Caco-2 (cell line): ENCODE data around the gene SNX19. TPM values are rescaled to one million over a fixed set of nuclear protein-coding genes. Genes with fewer than 3 reads are reported as not detected.
A peak's percentile ranks its signal among the peaks of the same experiment; 100 is the strongest.

Source experiments
- BruUV-seq: library from RNA; stranded (reverse); fragments of 400-500 nt; replicated peaks from 2 replicates; lab custom pipeline; 2021; lab: Mats Ljungman, UMichigan
- CTCF ChIA-PET: fragments of 300-600 bp; sonication (Branson Sonifier 250); formaldehyde crosslinking; loops from one replicate; lab custom pipeline; 2022; ENCODE audit warnings: antibody characterized with exemption; lab: Charles Lee
- POLR2A ChIA-PET: fragments of 300-600 bp; sonication (Branson Sonifier 250); formaldehyde crosslinking; loops from one replicate; lab custom pipeline; 2022; ENCODE audit warnings: antibody characterized with exemption; lab: Charles Lee
- DNase-seq, 2 experiments: peaks; one replicate each; pipeline versions ENCODE4 v3.0.0 to v3.0.0-alpha.2; 2020 to 2022
- H3K27me3 ChIP-seq: replicated peaks from 2 replicates; pipeline ENCODE4 v1.6.0; 2011; ENCODE audit warnings: low read length; ENCODE audit not compliant: control insufficient read depth, insufficient read depth
- H3K36me3 ChIP-seq: 2 replicates; pipeline ENCODE4 v1.5.1; 2011; ENCODE audit warnings: low read length; ENCODE audit not compliant: control insufficient read depth, insufficient read depth
- H3K4me1 ChIP-seq: fragments of 250-450 bp; sonication (Bioruptor Pico); 2 replicates; pipeline ENCODE4 v1.5.1; 2020; ENCODE audit warnings: mild to moderate bottlenecking
- H3K4me3 ChIP-seq: 2 replicates; pipeline ENCODE4 v1.5.1; 2011; ENCODE audit warnings: low read depth, mild to moderate bottlenecking, control low read depth, low read length
- H3K9me3 ChIP-seq: fragments of 250-450 bp; sonication (Bioruptor Pico); 2 replicates; pipeline ENCODE4 v1.5.1; 2020; ENCODE audit warnings: mild to moderate bottlenecking, moderate library complexity
- H3K27ac Mint-ChIP-seq: one replicate; pipeline ENCODE4 v1.8.0; 2022; ENCODE audit warnings: mixed read lengths; ENCODE audit not compliant: unreplicated experiment
- H3K27me3 Mint-ChIP-seq: one replicate; pipeline ENCODE4 v1.8.0; 2022; ENCODE audit warnings: mixed read lengths; ENCODE audit not compliant: insufficient read depth, unreplicated experiment
- H3K36me3 Mint-ChIP-seq: one replicate; pipeline ENCODE4 v1.8.0; 2022; ENCODE audit warnings: mild to moderate bottlenecking, mixed read lengths; ENCODE audit not compliant: insufficient read depth, unreplicated experiment
- H3K4me1 Mint-ChIP-seq: one replicate; pipeline ENCODE4 v1.8.0; 2022; ENCODE audit warnings: low read depth, mixed read lengths; ENCODE audit not compliant: unreplicated experiment
- H3K4me3 Mint-ChIP-seq: one replicate; pipeline ENCODE4 v1.8.0; 2022; ENCODE audit warnings: mild to moderate bottlenecking, moderate library complexity, mixed read lengths; ENCODE audit not compliant: unreplicated experiment
- H3K9me3 Mint-ChIP-seq: one replicate; pipeline ENCODE4 v1.8.0; 2022; ENCODE audit warnings: mixed read lengths; ENCODE audit not compliant: unreplicated experiment
- intact Hi-C: fragments of 100-400 bp; cut with micrococcal nuclease; formaldehyde crosslinking; loops from one replicate; pipeline ENCODE4 v1.10.0; 2022; ENCODE audit not compliant: unreplicated experiment
- total RNA-seq: library from RNA; stranded (reverse); gene quantifications from 2 replicates; pipeline ENCODE4 v1.2.3, GENCODE V29; 2022
- TF ChIP-seq, protein P1 (sequence below), 2 experiments: fragments of 200-600 bp in 1 of 2; IDR thresholded peaks; 1 replicate in 1 of 2; 2 replicates in 1 of 2; pipeline versions ENCODE4 v1.5.1 to v1.8.0; 2011 to 2022; ENCODE audit warnings: antibody characterized with exemption in 1 of 2, control low read depth in 1 of 2, inconsistent platforms in 1 of 2, low read depth in 1 of 2, low read length in 1 of 2, mild to moderate bottlenecking in 1 of 2, moderate library complexity in 1 of 2; ENCODE audit not compliant: insufficient read depth in 1 of 2, severe bottlenecking in 1 of 2, unreplicated experiment in 1 of 2

The SNX19 gene
- total RNA-seq, 1 experiment from 2014 or later, result 82.4 TPM

GRCh38 chr11:130827451-130828377, 88.6 kb downstream of the SNX19 start:
- Histone ChIP-seq H3K4me3 (no peak overlapping the region), H3K36me3 (no peaks in the 10 kb centered on the region), H3K27me3 (no peaks in the 10 kb centered on the region; the same call in none of the 2 replicates), H3K9me3 (no peaks in the 10 kb centered on the region), H3K4me1 (no peaks in the 10 kb centered on the region)
- Mint-ChIP-seq H3K9me3 (no peaks in the 10 kb centered on the region), H3K4me3 (no peak overlapping the region), H3K27me3 (peaks cover 12% of the 10 kb centered on the region), H3K27ac (no peak overlapping the region), H3K4me1 (no peaks in the 10 kb centered on the region), H3K36me3 (no peaks in the 10 kb centered on the region)
- BruUV-seq, result no TSS peak
- POLR2A ChIA-PET, result interaction anchor here (0.7 kb wide), 1 partner anchor 380 kb away, joined by 9 read pairs; no protein-coding TSS in a partner anchor
- TF ChIP-seq, protein P1, sequence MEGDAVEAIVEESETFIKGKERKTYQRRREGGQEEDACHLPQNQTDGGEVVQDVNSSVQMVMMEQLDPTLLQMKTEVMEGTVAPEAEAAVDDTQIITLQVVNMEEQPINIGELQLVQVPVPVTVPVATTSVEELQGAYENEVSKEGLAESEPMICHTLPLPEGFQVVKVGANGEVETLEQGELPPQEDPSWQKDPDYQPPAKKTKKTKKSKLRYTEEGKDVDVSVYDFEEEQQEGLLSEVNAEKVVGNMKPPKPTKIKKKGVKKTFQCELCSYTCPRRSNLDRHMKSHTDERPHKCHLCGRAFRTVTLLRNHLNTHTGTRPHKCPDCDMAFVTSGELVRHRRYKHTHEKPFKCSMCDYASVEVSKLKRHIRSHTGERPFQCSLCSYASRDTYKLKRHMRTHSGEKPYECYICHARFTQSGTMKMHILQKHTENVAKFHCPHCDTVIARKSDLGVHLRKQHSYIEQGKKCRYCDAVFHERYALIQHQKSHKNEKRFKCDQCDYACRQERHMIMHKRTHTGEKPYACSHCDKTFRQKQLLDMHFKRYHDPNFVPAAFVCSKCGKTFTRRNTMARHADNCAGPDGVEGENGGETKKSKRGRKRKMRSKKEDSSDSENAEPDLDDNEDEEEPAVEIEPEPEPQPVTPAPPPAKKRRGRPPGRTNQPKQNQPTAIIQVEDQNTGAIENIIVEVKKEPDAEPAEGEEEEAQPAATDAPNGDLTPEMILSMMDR (IDR thresholded peaks at IDR 0.05; ENCODE audit: insufficient read depth in 1 of 2, low read depth in 1 of 2, low read length in 1 of 2, severe bottlenecking in 1 of 2, unreplicated experiment in 1 of 2), result peak; percentile 42 to 77
- intact Hi-C loops, result loop anchor here (1.0 to 5.0 kb wide), 2 partner anchors 65 to 392 kb away; no protein-coding TSS in a partner anchor
- peak; percentile 66 to 76 for DNase-seq
- CTCF ChIA-PET, result interaction anchor here (0.6 to 1.2 kb wide), 5 partner anchors 34 to 397 kb away, joined by 3 to 7 read pairs (median 4); no protein-coding TSS in a partner anchor

- Histone ChIP-seq H3K36me3 (no peaks in the 10 kb centered on the region), H3K9me3 (no peaks in the 10 kb centered on the region), H3K4me3 (no peak overlapping the region), H3K4me1 (no peaks in the 10 kb centered on the region), H3K27me3 (no peaks in the 10 kb centered on the region; the same call in none of the 2 replicates)
- BruUV-seq, result no TSS peak
- Mint-ChIP-seq H3K4me3 (no peak overlapping the region), H3K27me3 (peaks cover 8% of the 10 kb centered on the region), H3K27ac (no peak overlapping the region), H3K4me1 (no peaks in the 10 kb centered on the region), H3K9me3 (no peaks in the 10 kb centered on the region), H3K36me3 (no peaks in the 10 kb centered on the region)
- CTCF ChIA-PET, result interaction anchor here (0.9 kb wide), 1 partner anchor 292 kb away, joined by 3 read pairs; no protein-coding TSS in a partner anchor
- intact Hi-C loops, result loop anchor here (5.0 kb wide), 1 partner anchor 64 kb away; no protein-coding TSS in a partner anchor
- POLR2A ChIA-PET, result no interaction called here
- TF ChIP-seq, protein P1 (IDR thresholded peaks at IDR 0.05; ENCODE audit: insufficient read depth in 1 of 2, low read depth in 1 of 2, low read length in 1 of 2, severe bottlenecking in 1 of 2, unreplicated experiment in 1 of 2), result no peak
- no peak for DNase-seq
Measured at GRCh38 chr11:130826572-130826971, 89.7 kb downstream of the SNX19 start.

DNA sequence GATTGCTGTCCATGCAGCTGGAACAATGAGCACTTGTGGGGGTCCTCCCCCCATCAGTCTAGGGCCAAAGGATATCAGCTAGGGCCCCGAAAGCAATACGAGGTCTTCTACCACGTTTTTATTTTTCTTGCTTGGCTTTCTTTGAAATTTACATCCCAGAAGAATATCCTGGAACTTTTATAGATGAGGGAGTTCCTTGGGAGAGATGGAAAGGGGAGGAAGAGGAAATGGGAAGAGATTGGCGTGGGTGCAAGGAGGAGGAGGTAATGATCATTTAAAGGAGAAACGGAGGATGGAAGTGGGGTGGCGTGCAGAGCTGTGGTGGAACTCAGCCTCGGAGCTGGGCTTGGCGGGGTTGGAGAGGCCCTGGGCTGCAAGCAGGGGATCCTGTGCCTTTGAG, 90.3 kb downstream of the SNX19 start:
- DNase-seq, result no peak
- Histone ChIP-seq H3K36me3 (no peaks in the 10 kb centered on the region), H3K4me3 (no peak overlapping the region), H3K27me3 (no peaks in the 10 kb centered on the region; the same call in none of the 2 replicates), H3K9me3 (no peaks in the 10 kb centered on the region), H3K4me1 (no peaks in the 10 kb centered on the region)
- Mint-ChIP-seq H3K27me3 (peaks cover 8% of the 10 kb centered on the region), H3K36me3 (no peaks in the 10 kb centered on the region), H3K4me1 (no peaks in the 10 kb centered on the region), H3K4me3 (no peak overlapping the region), H3K9me3 (no peaks in the 10 kb centered on the region), H3K27ac (no peak overlapping the region)
- intact Hi-C loops, result loop anchor here (5.0 kb wide), 1 partner anchor 64 kb away; no protein-coding TSS in a partner anchor
- TF ChIP-seq, protein P1 (IDR thresholded peaks at IDR 0.05; ENCODE audit: insufficient read depth in 1 of 2, low read depth in 1 of 2, low read length in 1 of 2, severe bottlenecking in 1 of 2, unreplicated experiment in 1 of 2), result no peak
- BruUV-seq, result no TSS peak
- ChIA-PET POLR2A (no interaction called here), CTCF (interaction anchor here (0.9 kb wide), 1 partner anchor 291 kb away, joined by 3 read pairs; no protein-coding TSS in a partner anchor)
